GM19351 (cell line): ENCODE data around the gene S100A10.

Experiments
- ATAC-seq: cut with Tn5 transposase; IDR thresholded peaks from one replicate; pipeline ENCODE4 v1.9.1; 2021; ENCODE audit warnings: mild to moderate bottlenecking, moderate library complexity; ENCODE audit not compliant: unreplicated experiment

S100A10 gene

GRCh38 chr1:152013664-152014237, 20.1 kb upstream of the S100A10 start:
- ATAC-seq = no peak

GRCh38 chr1:152009691-152010090, 16.0 kb upstream of the S100A10 start:
- no peak for ATAC-seq

GRCh38 chr1:152007047-152007446, 13.4 kb upstream of the S100A10 start:
- ATAC-seq = no peak

DNA sequence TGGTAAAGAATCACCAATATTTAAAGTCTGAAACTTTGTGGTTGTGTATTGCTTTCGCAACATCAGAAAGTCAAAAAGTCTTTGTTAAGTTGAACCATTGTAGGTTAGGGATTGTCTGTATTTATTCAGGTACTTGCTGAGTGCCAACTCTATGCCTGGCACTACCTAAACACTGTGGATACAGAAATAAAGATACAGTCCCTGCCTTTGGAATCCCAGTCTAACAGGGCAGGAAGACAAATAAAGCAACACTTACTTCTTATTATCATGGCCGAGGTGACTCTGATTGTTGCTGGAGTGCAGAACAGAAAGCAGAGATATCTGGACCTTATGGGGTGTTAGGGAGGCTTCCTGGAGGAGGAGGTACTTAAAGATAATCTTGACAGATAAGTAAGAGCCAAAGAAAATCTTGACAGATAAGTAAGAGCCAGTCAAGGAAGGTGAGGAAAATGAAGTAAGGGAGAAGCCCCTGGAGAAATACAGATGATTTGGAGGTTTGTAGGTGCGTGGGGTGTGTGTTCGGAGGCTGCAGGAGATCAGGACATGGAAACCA, 11.8 kb upstream of the S100A10 start:
- ATAC-seq = no peak

- ATAC-seq = no peak
Observed at GRCh38 chr1:152003846-152004442, 10.3 kb upstream of the S100A10 start.

DNA sequence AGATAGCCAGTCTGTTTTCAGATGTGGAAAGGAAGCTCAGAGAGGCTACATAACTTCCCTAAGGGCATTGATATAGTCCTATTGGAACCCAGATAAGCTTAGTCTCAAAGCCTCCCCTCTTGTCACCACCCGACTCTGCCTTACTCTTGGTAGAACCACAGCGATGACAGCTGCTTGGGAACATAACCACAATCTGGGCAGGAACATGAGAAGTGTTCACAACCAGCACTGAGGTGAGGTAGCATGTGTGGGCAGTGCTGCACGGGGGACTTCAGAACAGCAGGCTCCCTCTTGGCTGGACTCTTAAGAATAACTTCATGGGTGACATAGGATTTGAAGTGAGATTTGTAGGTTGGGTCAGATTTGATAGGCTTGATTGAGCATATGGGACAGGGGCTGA, 9.3 kb upstream of the S100A10 start:
- ATAC-seq = no peak

GRCh38 chr1:152001631-152002584, 8.2 kb upstream of the S100A10 start:
- no peak for ATAC-seq

- ATAC-seq = no peak
Observed at GRCh38 chr1:152000964-152001630, 7.4 kb upstream of the S100A10 start.

DNA sequence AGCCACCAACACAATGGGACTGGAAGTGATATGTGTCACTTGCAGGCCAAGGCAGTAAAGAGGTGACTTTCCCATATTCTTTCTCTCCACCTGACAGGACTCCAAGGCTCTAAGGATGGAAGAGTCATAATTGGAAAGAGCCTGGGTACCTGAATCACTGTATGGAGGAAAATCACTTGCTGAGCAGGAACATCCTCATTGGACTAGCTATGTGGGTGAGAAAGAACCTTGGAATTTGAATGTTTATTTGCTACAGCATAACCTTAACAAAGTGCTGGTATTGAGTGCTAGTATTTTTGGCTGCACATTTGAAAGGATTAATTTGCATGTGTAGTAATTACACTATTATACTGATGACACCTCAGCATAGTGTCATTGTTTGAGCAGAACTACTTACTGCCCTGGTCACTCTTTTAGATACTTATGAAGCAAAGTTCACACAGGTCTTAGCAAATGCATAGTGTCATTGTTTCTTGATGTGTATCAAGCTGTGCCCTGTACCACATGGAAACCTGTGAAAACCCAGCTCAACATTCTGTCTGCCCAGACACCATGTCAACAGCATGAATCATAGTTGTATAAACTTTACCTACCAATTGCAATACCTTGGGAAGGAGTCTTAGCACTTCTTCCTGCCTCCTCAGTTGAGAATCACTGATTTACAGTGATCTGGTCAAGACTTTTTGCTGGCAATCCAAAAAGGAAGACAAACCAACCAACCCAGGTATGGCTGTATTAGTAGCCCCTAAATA, 5.1 kb upstream of the S100A10 start:
- ATAC-seq = no peak

DNA sequence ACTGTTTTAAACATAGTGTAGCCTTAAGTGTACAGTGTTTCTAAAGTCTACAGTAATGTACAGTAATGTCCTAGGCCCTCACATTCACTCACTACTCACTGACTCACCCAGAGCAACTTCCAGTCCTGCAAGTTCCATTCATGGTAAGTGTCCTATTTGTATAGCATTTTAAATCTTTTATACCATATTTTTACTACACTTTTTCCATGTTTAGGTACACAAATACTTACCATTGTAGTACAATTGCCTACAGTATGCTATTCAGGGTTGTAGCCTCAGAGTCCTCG, 3.6 kb upstream of the S100A10 start:
- no peak for ATAC-seq

DNA sequence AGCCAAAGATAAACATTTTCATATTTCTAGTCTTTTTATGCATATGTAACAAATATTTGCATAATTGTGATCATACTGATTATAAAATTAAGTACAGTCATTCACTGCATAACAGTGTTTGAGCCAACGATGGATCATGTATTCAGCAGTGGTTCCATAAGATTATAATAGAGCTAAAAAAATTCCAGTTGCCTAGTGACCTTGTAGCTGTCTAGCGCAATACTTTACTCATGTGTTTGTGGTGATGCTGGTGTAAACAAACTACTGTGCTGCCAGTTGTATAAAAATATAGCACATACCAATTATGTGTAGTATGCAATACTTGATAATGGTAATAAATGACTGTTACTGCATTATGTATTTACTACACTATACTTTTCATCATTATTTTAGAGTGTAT, 2.1 kb upstream of the S100A10 start:
- ATAC-seq = no peak

DNA sequence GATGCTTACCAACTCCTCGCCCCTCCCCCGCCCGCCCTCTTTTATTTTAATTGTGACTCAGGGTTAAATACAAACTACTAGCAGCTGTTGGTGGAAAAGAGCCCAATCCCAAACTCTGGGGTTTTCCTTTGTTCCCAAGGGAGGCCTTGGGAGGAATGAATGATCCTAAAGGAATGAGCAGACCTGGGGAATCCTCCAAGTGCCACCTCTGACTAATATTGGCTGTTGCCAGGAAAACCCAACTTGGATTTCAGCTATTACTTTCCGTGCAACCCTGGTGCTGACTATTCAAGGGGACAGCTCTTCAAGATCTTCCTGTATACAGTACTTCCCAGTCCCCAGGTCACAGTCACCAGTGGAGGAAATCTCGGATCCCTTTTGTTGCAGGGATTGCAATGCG, 1.3 kb upstream of the S100A10 start:
- no peak for ATAC-seq

- ATAC-seq = no peak
Observed at GRCh38 chr1:151993084-151993733, 450 bp downstream of the S100A10 start.

DNA sequence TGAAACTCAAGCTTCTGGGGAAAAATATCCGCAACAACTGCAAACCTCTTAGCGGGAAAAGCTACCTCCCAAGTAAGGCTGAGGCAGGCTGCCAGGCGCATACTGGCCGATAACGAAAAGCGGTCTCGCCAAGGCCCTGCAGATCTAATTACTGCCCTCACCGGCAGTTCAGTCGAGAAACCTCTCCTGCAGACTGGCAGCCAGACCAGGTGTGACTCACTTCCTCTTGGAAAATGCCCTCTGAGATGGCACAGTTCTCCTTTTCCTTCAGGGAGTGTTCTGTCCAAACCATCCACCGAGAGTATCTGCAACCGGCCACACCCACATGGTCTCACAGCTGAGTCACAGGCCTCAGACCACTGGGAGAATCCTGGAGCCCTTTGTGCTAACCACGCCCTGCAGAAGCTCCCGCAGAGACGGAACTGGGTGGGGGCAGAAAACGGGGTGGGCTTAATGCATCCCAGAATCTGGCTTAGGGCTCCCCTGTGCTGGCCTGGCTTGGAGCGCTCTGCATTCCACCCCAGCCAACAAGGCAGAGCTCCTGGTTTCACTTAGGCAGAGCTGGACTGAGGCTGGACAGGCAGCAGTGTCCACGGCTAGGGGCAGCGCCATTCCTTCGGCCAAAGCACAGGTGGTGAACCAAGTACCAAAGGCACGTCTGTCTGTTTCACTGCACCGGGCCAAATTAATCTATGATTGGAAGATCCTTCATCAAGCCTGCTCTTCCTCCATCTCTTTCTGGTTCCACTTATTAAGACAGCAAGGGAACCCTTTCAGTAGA, 1.2 kb downstream of the S100A10 start:
- ATAC-seq = no peak

DNA sequence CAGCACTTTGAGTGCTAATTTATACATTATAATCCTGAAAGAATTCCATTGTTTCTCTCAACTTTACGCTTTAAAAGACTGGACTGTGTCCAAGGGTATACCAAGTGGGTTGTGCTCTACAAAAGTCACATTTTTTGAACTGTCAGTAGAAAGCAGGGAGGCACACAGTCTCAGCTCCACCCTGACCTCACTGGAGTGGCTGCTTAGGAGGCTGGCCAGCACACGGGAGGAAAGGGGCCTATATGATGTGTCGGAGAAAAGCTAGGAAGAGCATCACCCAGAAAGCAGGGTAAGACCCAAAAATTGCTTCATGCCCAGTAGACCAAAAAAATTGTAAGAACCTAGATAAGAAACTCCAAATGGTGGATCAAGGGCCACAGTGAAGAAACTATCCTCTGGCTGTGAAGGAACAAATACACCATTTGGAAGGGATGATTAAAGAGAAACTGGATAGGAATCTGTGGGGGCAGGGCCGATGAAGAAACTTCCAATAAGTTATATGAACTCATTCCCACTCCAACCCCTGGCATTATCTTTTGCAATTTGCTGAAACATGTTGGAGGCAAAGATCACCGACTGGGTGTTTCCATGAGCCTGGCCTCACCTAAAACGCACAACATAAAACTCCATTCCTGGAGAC, 1.9 kb downstream of the S100A10 start:
- no peak for ATAC-seq

DNA sequence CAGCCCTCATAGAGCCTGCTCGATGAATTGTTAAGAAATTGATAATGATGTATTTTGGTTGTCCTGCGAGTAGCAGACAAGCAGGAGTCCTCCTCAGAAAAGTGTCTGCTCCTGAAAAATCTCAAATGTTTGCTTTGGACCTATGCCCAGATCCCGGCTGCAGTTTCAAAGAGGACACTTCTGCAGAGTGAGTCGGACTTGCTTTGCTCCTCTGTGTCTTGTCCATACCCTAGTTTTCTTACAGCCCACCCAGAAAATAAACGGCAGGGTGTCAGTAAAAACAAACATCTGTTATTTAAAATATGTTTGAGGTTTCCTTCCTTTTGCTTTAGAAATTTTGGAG, 2.8 kb downstream of the S100A10 start:
- ATAC-seq = no peak

DNA sequence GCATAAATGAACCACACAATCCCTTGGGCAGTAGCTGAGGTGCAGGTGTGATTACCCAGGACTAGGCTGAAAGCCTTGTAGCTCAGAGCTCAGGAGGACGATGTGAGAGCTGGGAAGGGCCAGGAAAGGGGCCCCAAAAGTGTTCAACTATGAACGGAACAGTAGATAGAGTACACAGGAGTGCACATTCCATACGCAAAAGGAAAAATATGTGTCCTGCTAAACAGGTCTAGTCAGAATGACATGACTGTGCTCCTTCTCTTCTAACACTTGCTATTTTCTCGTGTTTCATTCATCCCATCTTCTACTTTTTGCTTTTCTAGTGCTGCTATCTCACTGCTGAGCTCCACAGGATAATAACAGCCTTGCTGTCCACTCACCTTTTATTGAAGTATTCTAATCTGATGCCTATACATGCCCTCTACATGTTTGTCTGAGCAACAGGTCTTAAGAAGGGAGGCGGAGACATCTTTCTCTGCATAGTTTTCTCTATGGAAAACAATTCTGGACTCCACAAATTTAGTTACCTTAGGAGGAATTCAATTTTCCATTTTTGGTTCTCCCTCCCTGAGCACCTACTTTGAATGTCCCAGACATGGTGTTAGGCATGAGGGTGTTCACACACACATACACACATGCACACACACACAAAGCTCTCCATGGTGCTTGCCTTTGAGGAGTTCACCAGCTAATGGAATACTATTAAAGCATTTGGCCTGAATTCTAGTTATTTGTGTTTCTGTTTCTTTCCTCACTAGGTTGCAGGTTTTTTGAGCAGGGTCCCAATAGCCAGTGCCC, 3.4 kb downstream of the S100A10 start:
- no peak for ATAC-seq

- no peak for ATAC-seq
Observed at GRCh38 chr1:151989211-151989862, 4.3 kb downstream of the S100A10 start.
